ENCODE data around the gene SKAP1. TPM values are rescaled to one million over a fixed set of nuclear protein-coding genes. Genes with fewer than 3 reads are reported as not detected.
"Not testable (repeated sequence)": the region's sequence is repeated elsewhere in the genome, so short reads cannot be mapped to it uniquely, and the experiment has no call there.

The SKAP1 gene
- total and polyA plus RNA-seq, 11 donors: 0.25 to 5.3 (median 0.38) TPM; not detected in 6

- no peaks in the 10 kb centered on the region for H3K9me3 ChIP-seq
- WGBS, 4 donors: 71 to 76% (median 75%) methylated on average over 2 of the region's 2 CpGs
- H3K27ac ChIP-seq: no peak overlapping the region
- no peak for DNase-seq
- H3K4me3 ChIP-seq: no peak overlapping the region
- peaks cover 0 to 37% (median 8%) of the 10 kb centered on the region in 12 donors for H3K4me1 ChIP-seq
- H3K27me3 ChIP-seq: peaks cover 0 to 4% (median 0%) of the 10 kb centered on the region in 9 donors
- intact Hi-C loops (cut with DNase I): no loop called here
- ATAC-seq: no peak
- TF ChIP-seq POLR2A (IDR thresholded peaks at IDR 0.05): no peak
- H3K36me3 ChIP-seq: no peaks in the 10 kb centered on the region
Measured at GRCh38 chr17:48246612-48247011, 183.4 kb downstream of the SKAP1 start.

DNA sequence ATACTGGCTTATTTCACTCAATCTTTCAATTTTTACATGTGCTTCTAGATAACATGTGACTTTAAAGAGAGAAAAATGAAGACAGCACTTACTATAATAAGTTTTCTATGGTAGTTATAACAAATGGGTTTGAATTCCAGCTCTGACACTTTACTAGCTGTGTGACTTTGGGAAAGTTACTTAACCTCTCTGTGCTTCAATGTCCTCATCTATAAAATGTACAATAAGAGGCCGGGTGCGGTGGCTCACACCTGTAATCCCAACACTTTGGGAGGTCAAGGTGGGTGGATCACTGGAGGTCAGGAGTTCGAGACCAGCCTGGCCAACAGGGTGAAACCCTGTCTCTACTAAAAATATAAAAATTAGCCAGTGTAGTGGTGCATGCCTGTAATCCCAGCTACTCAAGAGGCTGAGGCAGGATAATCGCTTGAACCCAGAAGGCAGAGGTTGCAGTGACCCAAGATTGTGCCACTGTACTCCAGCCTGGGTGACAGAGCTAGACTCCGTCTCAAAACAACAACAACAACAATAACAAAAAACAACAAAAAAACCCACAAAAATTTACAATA lies 184.5 kb downstream of the SKAP1 start:
- 93 to 98% (median 96%) methylated on average over 5 of the region's 5 CpGs for WGBS, 4 donors
- H3K4me3 ChIP-seq; H3K36me3 ChIP-seq; DNase-seq; H3K9me3 ChIP-seq; H3K27me3 ChIP-seq; intact Hi-C loops (cut with DNase I); ATAC-seq; H3K27ac ChIP-seq: not testable (repeated sequence)
- peaks cover 4 to 48% (median 18%) of the 10 kb centered on the region in 12 donors for H3K4me1 ChIP-seq

GRCh38 chr17:48244814-48245213 lies 185.2 kb downstream of the SKAP1 start:
- TF ChIP-seq POLR2A (IDR thresholded peaks at IDR 0.05) (no peak), CTCF (IDR thresholded peaks at IDR 0.05) (no peak)
- WGBS, 4 donors: 46 to 62% (median 59%) methylated on average over 1 of the region's 1 CpG
- DNase-seq (no peak), ATAC-seq (no peak)
- Histone ChIP-seq H3K27me3 (peaks cover 0 to 3% (median 0%) of the 10 kb centered on the region in 9 donors), H3K36me3 (no peaks in the 10 kb centered on the region), H3K4me3 (no peak overlapping the region), H3K27ac (peak overlapping the region in 1 of 12 donors; percentile 56), H3K4me1 (peaks cover 4 to 55% (median 25%) of the 10 kb centered on the region in 12 donors), H3K9me3 (no peaks in the 10 kb centered on the region)
- intact Hi-C loops (cut with DNase I): no loop called here

DNA sequence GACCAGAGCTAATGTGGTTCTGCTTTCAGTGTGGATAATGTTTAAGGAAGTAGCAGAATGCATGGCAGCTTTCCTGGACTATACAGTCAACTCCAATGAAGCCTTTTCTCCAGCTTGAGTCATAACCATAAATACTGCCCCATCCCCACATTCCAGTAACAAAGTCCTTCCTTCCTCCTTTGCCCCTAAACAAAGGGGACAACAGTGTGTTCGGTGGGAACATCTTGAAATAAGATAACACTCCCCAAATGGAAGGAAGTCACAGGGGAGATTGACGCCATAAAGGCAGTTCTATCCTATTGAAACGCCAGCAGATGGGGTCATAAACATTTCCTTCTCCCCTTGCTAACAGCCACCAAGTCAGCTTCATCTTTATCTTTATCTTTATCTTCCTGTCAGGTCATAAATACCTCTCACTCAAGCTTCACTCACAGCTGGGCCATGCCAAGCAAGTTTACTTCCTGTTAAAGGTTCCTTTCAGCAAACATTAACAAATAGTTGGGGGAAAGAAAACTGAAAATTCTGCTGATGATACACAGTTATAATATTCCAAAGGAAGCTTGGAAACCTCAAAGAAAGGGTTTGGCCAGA lies 185.8 kb downstream of the SKAP1 start:
- ATAC-seq (peak in 3 of 4 donors; percentile 33 to 60 (median 41)), DNase-seq (no peak)

More for the DNA sequence above, 185.8 kb downstream of the SKAP1 start:
- no peaks in the 10 kb centered on the region for H3K9me3 ChIP-seq
- no peak for TF ChIP-seq CTCF (IDR thresholded peaks at IDR 0.05)
- TF ChIP-seq POLR2A (IDR thresholded peaks at IDR 0.05): no peak
- WGBS, 4 donors: 17 to 26% (median 26%) methylated on average over 3 of the region's 3 CpGs
- peaks cover 0 to 3% (median 0%) of the 10 kb centered on the region in 9 donors for H3K27me3 ChIP-seq
- no peak overlapping the region for H3K4me3 ChIP-seq
- peak overlapping the region in 3 of 12 donors; percentile 4 to 56 (median 27) for H3K27ac ChIP-seq
- peaks cover 4 to 55% (median 25%) of the 10 kb centered on the region in 12 donors for H3K4me1 ChIP-seq
- intact Hi-C loops (cut with DNase I): no loop called here
- no peaks in the 10 kb centered on the region for H3K36me3 ChIP-seq

Measured in heart left ventricle (tissue), 16 donors.